GM12878 (cell line): Measurements from ENCODE around the gene WWOX.

Experiments used
- ATF7 ChIP-seq: fragments of 450-650 bp; IDR thresholded peaks from 2 replicates; pipeline ENCODE4 v1.6.1; 2016; ENCODE audit warnings: low read depth, mild to moderate bottlenecking
- BMI1 ChIP-seq: fragments of 450-650 bp; IDR thresholded peaks from 2 replicates; pipeline ENCODE4 v1.6.1; 2016; ENCODE audit warnings: mild to moderate bottlenecking, moderate library complexity, borderline replicate concordance
- CHD4 ChIP-seq: fragments of 200-600 bp; sonication (generic); IDR thresholded peaks from 2 replicates; pipeline ENCODE4 v1.6.1; 2016; ENCODE audit warnings: mild to moderate bottlenecking
- CREB1 ChIP-seq: IDR thresholded peaks from 2 replicates; pipeline ENCODE4 v1.6.1; 2012; ENCODE audit warnings: low read depth, mild to moderate bottlenecking, inconsistent platforms
- CTCF ChIP-seq, 3 experiments: IDR thresholded peaks in 2 of 3; conservative IDR thresholded peaks in 1 of 3; 2 replicates each; pipeline ENCODE4 v1.5.1; 2011; ENCODE audit warnings: low read depth in 3 of 3, low read length in 3 of 3, mild to moderate bottlenecking in 3 of 3, control low read depth in 2 of 3, moderate library complexity in 2 of 3, inconsistent platforms in 1 of 3, mixed read lengths in 1 of 3; ENCODE audit not compliant: control insufficient read depth in 2 of 3, insufficient read depth in 1 of 3; ENCODE audit errors: extremely low read depth in 1 of 3
- E4F1 ChIP-seq: fragments of 450-650 bp; IDR thresholded peaks from 2 replicates; pipeline ENCODE4 v1.6.1; 2018; ENCODE audit warnings: borderline replicate concordance, mild to moderate bottlenecking; ENCODE audit not compliant: partially characterized antibody
- ESRRA ChIP-seq: IDR thresholded peaks from 2 replicates; pipeline ENCODE4 v1.6.1; 2012; ENCODE audit warnings: mild to moderate bottlenecking, low read length, improper control_type of control experiment
- EZH2 ChIP-seq: IDR thresholded peaks from 2 replicates; pipeline ENCODE4 v1.6.1; 2012; ENCODE audit warnings: low read depth, mild to moderate bottlenecking, control low read depth, inconsistent platforms, low read length, borderline replicate concordance; ENCODE audit not compliant: control insufficient read depth
- KDM1A ChIP-seq: fragments of 200-600 bp; sonication (generic); IDR thresholded peaks from 2 replicates; pipeline ENCODE4 v1.6.1; 2016; ENCODE audit warnings: borderline replicate concordance
- KLF5 ChIP-seq: fragments of 450-650 bp; IDR thresholded peaks from 2 replicates; pipeline ENCODE4 v1.6.1; 2014; ENCODE audit warnings: mild to moderate bottlenecking; ENCODE audit not compliant: partially characterized antibody
- SMAD1 ChIP-seq: fragments of 450-650 bp; IDR thresholded peaks from 2 replicates; pipeline ENCODE4 v1.6.1; 2018; ENCODE audit warnings: mild to moderate bottlenecking, low read depth; ENCODE audit not compliant: partially characterized antibody
- ZNF687 ChIP-seq: fragments of 450-650 bp; IDR thresholded peaks from 2 replicates; pipeline ENCODE4 v1.6.1; 2017; ENCODE audit warnings: mild to moderate bottlenecking, moderate library complexity

DNA sequence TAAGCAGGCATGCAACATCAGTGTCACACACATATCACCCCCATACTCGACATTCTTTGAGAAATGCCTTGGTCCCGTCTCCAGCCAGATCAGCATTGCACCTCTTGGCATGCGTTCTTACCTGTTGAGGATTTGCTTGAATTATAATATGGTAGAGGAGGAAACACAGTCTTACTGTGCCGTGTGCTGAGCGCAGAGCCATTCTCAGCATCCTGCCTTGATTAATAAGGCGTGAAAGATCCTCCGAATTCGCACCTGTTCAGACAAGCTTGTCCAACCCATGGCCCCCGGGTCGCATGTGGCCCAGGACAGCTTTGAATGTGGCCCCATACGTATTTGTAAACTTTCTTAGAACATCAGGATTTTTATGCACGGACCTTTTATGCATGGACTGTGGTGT is 408.1 kb downstream of the WWOX start:
- no peak for TF ChIP-seq CTCF (IDR thresholded peaks at IDR 0.05 in 2 of 3, conservative IDR thresholded peaks at IDR 0.05 in 1 of 3; ENCODE audit: control insufficient read depth in 2 of 3, extremely low read depth in 1 of 3, insufficient read depth in 1 of 3, low read depth in 3 of 3, low read length in 3 of 3)
- no peak for TF ChIP-seq E4F1
- no peak for TF ChIP-seq BMI1
- no peak for TF ChIP-seq CREB1
- TF ChIP-seq ATF7 = no peak
- TF ChIP-seq KLF5 = no peak
- TF ChIP-seq ZNF687 = no peak
- no peak for TF ChIP-seq SMAD1
- no peak for TF ChIP-seq EZH2
- TF ChIP-seq CHD4 = no peak
- TF ChIP-seq ESRRA = no peak
- no peak for TF ChIP-seq KDM1A
